ENCODE data around the gene ATG101.

DNA sequence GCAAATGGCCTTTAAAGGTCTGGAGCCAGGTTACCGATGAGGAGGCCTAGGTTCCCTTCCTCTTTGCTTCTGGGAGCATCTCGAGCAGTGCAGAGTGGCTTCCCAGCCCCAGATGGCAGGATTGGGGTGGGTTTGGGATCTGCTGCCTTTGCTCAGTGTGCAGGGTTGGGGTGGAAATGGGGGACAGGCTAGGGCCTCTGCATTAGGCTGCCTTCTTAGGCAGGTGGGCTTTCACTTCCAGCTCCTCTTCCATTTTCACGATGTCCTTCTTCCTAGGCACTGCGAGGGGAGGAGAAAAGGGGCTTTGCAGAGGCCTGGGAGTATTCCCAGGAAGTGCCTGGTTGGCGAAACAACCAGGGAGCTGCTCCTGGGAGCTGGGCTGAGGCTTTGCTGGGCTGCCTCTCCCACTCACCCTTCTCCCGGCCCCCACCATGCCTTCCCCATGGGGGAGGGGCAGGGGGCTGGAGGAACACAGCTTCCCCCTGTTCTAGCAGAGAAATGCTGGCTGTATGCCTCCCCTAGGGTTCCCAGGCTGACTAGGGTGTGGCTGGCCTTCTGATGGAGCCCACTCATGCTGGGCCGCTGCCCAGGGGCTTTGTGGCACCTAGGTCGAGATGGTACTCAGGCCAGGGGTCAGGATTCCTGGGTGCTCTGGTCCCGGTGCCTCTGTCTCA lies 16.1 kb upstream of the ATG101 start:
- TF ChIP-seq, protein P1, sequence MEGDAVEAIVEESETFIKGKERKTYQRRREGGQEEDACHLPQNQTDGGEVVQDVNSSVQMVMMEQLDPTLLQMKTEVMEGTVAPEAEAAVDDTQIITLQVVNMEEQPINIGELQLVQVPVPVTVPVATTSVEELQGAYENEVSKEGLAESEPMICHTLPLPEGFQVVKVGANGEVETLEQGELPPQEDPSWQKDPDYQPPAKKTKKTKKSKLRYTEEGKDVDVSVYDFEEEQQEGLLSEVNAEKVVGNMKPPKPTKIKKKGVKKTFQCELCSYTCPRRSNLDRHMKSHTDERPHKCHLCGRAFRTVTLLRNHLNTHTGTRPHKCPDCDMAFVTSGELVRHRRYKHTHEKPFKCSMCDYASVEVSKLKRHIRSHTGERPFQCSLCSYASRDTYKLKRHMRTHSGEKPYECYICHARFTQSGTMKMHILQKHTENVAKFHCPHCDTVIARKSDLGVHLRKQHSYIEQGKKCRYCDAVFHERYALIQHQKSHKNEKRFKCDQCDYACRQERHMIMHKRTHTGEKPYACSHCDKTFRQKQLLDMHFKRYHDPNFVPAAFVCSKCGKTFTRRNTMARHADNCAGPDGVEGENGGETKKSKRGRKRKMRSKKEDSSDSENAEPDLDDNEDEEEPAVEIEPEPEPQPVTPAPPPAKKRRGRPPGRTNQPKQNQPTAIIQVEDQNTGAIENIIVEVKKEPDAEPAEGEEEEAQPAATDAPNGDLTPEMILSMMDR (optimal IDR thresholded peaks at IDR 0.05 in 1 of 3, IDR thresholded peaks at IDR 0.05 in 1 of 3, conservative IDR thresholded peaks at IDR 0.05 in 1 of 3; ENCODE audit: extremely low read depth in 1 of 3, insufficient read depth in 2 of 3, low read length in 3 of 3): no peak
- TF ChIP-seq EZH2 (IDR thresholded peaks at IDR 0.05; ENCODE audit: low read length): no peak
